SK-N-SH (cell line): ENCODE measurements around the gene DHRS4L2. TPM values are rescaled to one million over a fixed set of nuclear protein-coding genes. Genes with fewer than 3 reads are reported as not detected.
A peak's percentile ranks its signal among the peaks of the same experiment; 100 is the strongest.
"Not testable (repeated sequence)": the region's sequence is repeated elsewhere in the genome, so short reads cannot be mapped to it uniquely, and the experiment has no call there.

Experiments used
- CTCF ChIA-PET: fragments of 300-600, 350-600 bp; formaldehyde crosslinking; extraction: SDS; loops from one replicate; lab custom pipeline; 2021; lab: Yijun Ruan, JAX
- POLR2A ChIA-PET: fragments of 350-600 bp; sonication (Branson Sonifier 250); formaldehyde crosslinking; extraction: SDS; loops from one replicate; lab custom pipeline; 2020; ENCODE audit warnings: antibody characterized with exemption, inconsistent platforms; lab: Yijun Ruan, JAX
- DNase-seq: peaks from one replicate; pipeline ENCODE4 v3.0.0; 2012
- H2AFZ ChIP-seq: fragments of 200-600 bp; sonication (generic); 2 replicates; pipeline ENCODE4 v1.8.1; 2016; ENCODE audit warnings: antibody characterized with exemption, mild to moderate bottlenecking, low read depth
- H3F3A ChIP-seq: fragments of 200-600 bp; sonication (generic); replicated peaks from 2 replicates; pipeline ENCODE3; 2016; ENCODE audit warnings: antibody characterized with exemption, mild to moderate bottlenecking; ENCODE audit not compliant: insufficient read depth
- H3K27ac ChIP-seq, 2 experiments: fragments of 200-500 bp in 1 of 2; fragments of 200-600 bp in 1 of 2; sonication (Bioruptor generic) in 1 of 2; sonication (generic), shearing (Covaris generic) in 1 of 2; 2 replicates each; pipeline versions ENCODE4 v1.5.1 to v1.6.1; 2014 to 2016; ENCODE audit warnings: low read depth in 2 of 2, inconsistent platforms in 1 of 2, low read length in 1 of 2, mild to moderate bottlenecking in 1 of 2, mixed read lengths in 1 of 2
- H3K27me3 ChIP-seq: fragments of 200-600 bp; sonication (generic), shearing (Covaris generic); 2 replicates; pipeline ENCODE4 v1.6.1; 2016; ENCODE audit warnings: mixed run types; ENCODE audit not compliant: insufficient read depth
- H3K36me3 ChIP-seq, 2 experiments: fragments of 200-500 bp in 1 of 2; fragments of 200-600 bp in 1 of 2; sonication (Bioruptor generic) in 1 of 2; sonication (generic) in 1 of 2; replicated peaks in 1 of 2; 2 replicates each; pipeline versions ENCODE3 to v1.5.1; 2014 to 2016; ENCODE audit warnings: low read length in 1 of 2, mild to moderate bottlenecking in 1 of 2; ENCODE audit not compliant: insufficient read depth in 2 of 2, control insufficient read depth in 1 of 2
- H3K4me1 ChIP-seq, 2 experiments: fragments of 200-500 bp in 1 of 2; fragments of 200-600 bp in 1 of 2; sonication (Bioruptor generic) in 1 of 2; sonication (generic), shearing (Covaris generic) in 1 of 2; 2 replicates each; pipeline versions ENCODE4 v1.5.1 to v1.6.1; 2014 to 2016; ENCODE audit warnings: low read depth in 1 of 2, low read length in 1 of 2, mixed run types in 1 of 2; ENCODE audit not compliant: insufficient read depth in 2 of 2, control insufficient read depth in 1 of 2
- H3K4me2 ChIP-seq: fragments of 200-600 bp; sonication (generic), shearing (Covaris generic); 2 replicates; pipeline ENCODE4 v1.6.1; 2017; ENCODE audit warnings: mixed run types
- H3K4me3 ChIP-seq, 2 experiments: fragments of 200-500 bp in 1 of 2; fragments of 200-600 bp in 1 of 2; sonication (Bioruptor generic) in 1 of 2; sonication (generic), shearing (Covaris generic) in 1 of 2; 2 replicates each; pipeline versions ENCODE4 v1.5.1 to v1.8.1; 2014 to 2016; ENCODE audit warnings: low read depth in 2 of 2, inconsistent platforms in 1 of 2, low read length in 1 of 2, mild to moderate bottlenecking in 1 of 2, mixed read lengths in 1 of 2, moderate library complexity in 1 of 2
- H3K79me2 ChIP-seq: fragments of 200-600 bp; sonication (generic); 2 replicates; pipeline ENCODE4 v1.8.1; 2017; ENCODE audit warnings: mild to moderate bottlenecking; ENCODE audit not compliant: insufficient read depth
- H3K9ac ChIP-seq: fragments of 200-600 bp; sonication (generic); 2 replicates; pipeline ENCODE4 v1.6.1; 2017; ENCODE audit warnings: mixed run types
- H3K9me2 ChIP-seq: fragments of 200-600 bp; sonication (generic); 2 replicates; pipeline ENCODE4 v1.6.1; 2017; ENCODE audit warnings: mixed run types
- H3K9me3 ChIP-seq: fragments of 200-600 bp; sonication (generic); 2 replicates; pipeline ENCODE4 v1.6.1; 2017; ENCODE audit warnings: mixed run types, mild to moderate bottlenecking, moderate library complexity
- H4K20me1 ChIP-seq: fragments of 200-600 bp; sonication (generic); 2 replicates; pipeline ENCODE4 v1.6.1; 2017; ENCODE audit warnings: mild to moderate bottlenecking, mixed run types; ENCODE audit not compliant: insufficient read depth
- CTCF ChIP-seq: fragments of 200-600 bp; sonication (generic); IDR thresholded peaks from 2 replicates; pipeline ENCODE4 v1.6.1; 2017; ENCODE audit warnings: antibody characterized with exemption, mild to moderate bottlenecking, moderate library complexity
- WGBS: methylation state at CpG from one replicate; pipeline ENCODE4 v1.1.6; 2017; ENCODE audit warnings: low lambda C conversion rate; 5-methylcytosine and 5-hydroxymethylcytosine counted together
- polyA plus RNA-seq, 3 experiments: library from polyadenylated mRNA; depleted of rRNA; stranded (reverse); fragments of >200 nt; gene quantifications; 2 replicates each; pipeline ENCODE4 v1.2.3, GENCODE V29; 2012

Gene DHRS4L2
- polyA plus RNA-seq, 1 of the 3 experiments (the other 2 are of a cell fraction), result 14.6 TPM

- CTCF ChIA-PET, H3K27me3 ChIP-seq, H2AFZ ChIP-seq, H4K20me1 ChIP-seq, H3K9ac ChIP-seq, H3K9me2 ChIP-seq, H3K4me3 ChIP-seq, H3K27ac ChIP-seq, H3K36me3 ChIP-seq, H3K79me2 ChIP-seq, POLR2A ChIA-PET, DNase-seq: not testable (repeated sequence)
- 45% methylated on average over 2 of the region's 2 CpGs for WGBS
- TF ChIP-seq CTCF, result peak; percentile 16; the same call in 1 of the 2 replicates
- TF ChIP-seq, all 33 proteins: peak for 1; not testable (repeated sequence) for 32
- not testable (repeated sequence) for H3F3A ChIP-seq, H3K4me2 ChIP-seq, H3K9me3 ChIP-seq, H3K4me1 ChIP-seq
Measured at GRCh38 chr14:24019944-24020343, 31.2 kb downstream of the DHRS4L2 start.

GRCh38 chr14:24020520-24020919 is 31.8 kb downstream of the DHRS4L2 start:
- POLR2A ChIA-PET, H4K20me1 ChIP-seq, H3K79me2 ChIP-seq, H3K9me2 ChIP-seq, H3K9me3 ChIP-seq, CTCF ChIA-PET, H3K4me2 ChIP-seq, H3K27me3 ChIP-seq, H3K27ac ChIP-seq, H3K9ac ChIP-seq, H2AFZ ChIP-seq, H3F3A ChIP-seq, H3K4me3 ChIP-seq, DNase-seq, H3K36me3 ChIP-seq, H3K4me1 ChIP-seq: not testable (repeated sequence)
- 39% methylated on average over 3 of the region's 3 CpGs for WGBS

- H3K9me3 ChIP-seq, POLR2A ChIA-PET, H3F3A ChIP-seq, H2AFZ ChIP-seq, DNase-seq, H3K27me3 ChIP-seq, H4K20me1 ChIP-seq, H3K4me1 ChIP-seq, H3K27ac ChIP-seq, H3K36me3 ChIP-seq, H3K9me2 ChIP-seq, H3K4me3 ChIP-seq, H3K9ac ChIP-seq, CTCF ChIA-PET, H3K79me2 ChIP-seq, H3K4me2 ChIP-seq: not testable (repeated sequence)
- 57% methylated on average over 3 of the region's 3 CpGs for WGBS
Measured at GRCh38 chr14:24024939-24025418, 36.2 kb downstream of the DHRS4L2 start.

- H4K20me1 ChIP-seq, DNase-seq, H3F3A ChIP-seq, CTCF ChIA-PET, H3K27me3 ChIP-seq, H3K36me3 ChIP-seq, H3K79me2 ChIP-seq, H3K9me2 ChIP-seq, H3K9me3 ChIP-seq, H3K4me2 ChIP-seq, H3K9ac ChIP-seq, H3K4me3 ChIP-seq, H3K4me1 ChIP-seq, H2AFZ ChIP-seq, POLR2A ChIA-PET, H3K27ac ChIP-seq: not testable (repeated sequence)
- 49% methylated on average over 2 of the region's 3 CpGs for WGBS
Measured at GRCh38 chr14:24029687-24030086, 41.0 kb downstream of the DHRS4L2 start.

- 48% methylated on average over 2 of the region's 2 CpGs for WGBS
- H3K27ac ChIP-seq, H3K9ac ChIP-seq: not testable (repeated sequence)
Measured at GRCh38 chr14:24031331-24031730, 42.6 kb downstream of the DHRS4L2 start.

More at GRCh38 chr14:24031331-24031730, 42.6 kb downstream of the DHRS4L2 start:
- H3K4me2 ChIP-seq, H3K36me3 ChIP-seq, DNase-seq, H3K4me1 ChIP-seq, CTCF ChIA-PET, H3K9me3 ChIP-seq, H3K4me3 ChIP-seq, H3K79me2 ChIP-seq, H2AFZ ChIP-seq, H3F3A ChIP-seq, H3K27me3 ChIP-seq, POLR2A ChIA-PET, H3K9me2 ChIP-seq, H4K20me1 ChIP-seq: not testable (repeated sequence)
